IMR-90 (cell line): ENCODE measurements around the gene TSKS. TPM values are rescaled to one million over a fixed set of nuclear protein-coding genes. Genes with fewer than 3 reads are reported as not detected.

Experiments
- ATAC-seq: fragments of 200-7000 bp; cut with Tn5 transposase; 2 replicates; pipeline ENCODE4 v1.9.1; 2020; ENCODE audit warnings: low read depth, mild to moderate bottlenecking, moderate library complexity
- BruUV-seq: library from RNA; stranded (reverse); fragments of 400-500 nt; replicated peaks from 2 replicates; lab custom pipeline; 2021; lab: Mats Ljungman, UMichigan
- CTCF ChIA-PET: fragments of 300-600 bp; formaldehyde crosslinking; extraction: SDS; loops from one replicate; lab custom pipeline; 2021; ENCODE audit warnings: antibody characterized with exemption; lab: Yijun Ruan, JAX
- POLR2A ChIA-PET: fragments of 300-600 bp; sonication (Branson Sonifier 250); formaldehyde crosslinking; loops from one replicate; lab custom pipeline; 2022; ENCODE audit warnings: antibody characterized with exemption; ENCODE audit not compliant: unreplicated experiment; lab: Charles Lee
- DNase-seq: peaks from one replicate; pipeline ENCODE4 v3.0.0; 2013
- H2AFZ ChIP-seq: replicated peaks from 2 replicates; pipeline ENCODE3; 2013; ENCODE audit warnings: low read length, mild to moderate bottlenecking; ENCODE audit not compliant: poor library complexity
- H2AK5ac ChIP-seq: 2 replicates; pipeline ENCODE4 v1.6.1; 2013; ENCODE audit warnings: low read depth, low read length, inconsistent platforms
- H2AK9ac ChIP-seq: replicated peaks from 2 replicates; pipeline ENCODE3; 2013; ENCODE audit warnings: mild to moderate bottlenecking, low read depth, low read length, moderate library complexity; ENCODE audit not compliant: poor library complexity
- H2BK120ac ChIP-seq: 2 replicates; pipeline ENCODE4 v1.6.1; 2013; ENCODE audit warnings: low read depth, low read length, inconsistent platforms
- H2BK15ac ChIP-seq: 3 replicates; pipeline ENCODE4 v1.6.1; 2013; ENCODE audit warnings: low read depth, low read length, inconsistent platforms
- H2BK20ac ChIP-seq: 2 replicates; pipeline ENCODE4 v1.6.1; 2013; ENCODE audit warnings: low read depth, mild to moderate bottlenecking, inconsistent platforms, low read length, moderate library complexity
- H2BK5ac ChIP-seq: 2 replicates; pipeline ENCODE4 v1.6.1; 2013; ENCODE audit warnings: mild to moderate bottlenecking, low read depth, low read length, inconsistent platforms; ENCODE audit not compliant: poor library complexity, severe bottlenecking
- H3K14ac ChIP-seq: replicated peaks from 2 replicates; pipeline ENCODE4 v1.6.1; 2013; ENCODE audit warnings: low read depth, low read length, inconsistent platforms
- H3K18ac ChIP-seq: 2 replicates; pipeline ENCODE4 v1.6.1; 2013; ENCODE audit warnings: low read depth, low read length, control low read depth
- H3K23ac ChIP-seq: 2 replicates; pipeline ENCODE4 v1.6.1; 2013; ENCODE audit warnings: low read depth, low read length, inconsistent platforms
- H3K27ac ChIP-seq: 2 replicates; pipeline ENCODE4 v1.5.1; 2013; ENCODE audit warnings: mild to moderate bottlenecking, control low read depth, low read length; ENCODE audit not compliant: insufficient read depth
- H3K27me3 ChIP-seq: 2 replicates; pipeline ENCODE4 v1.6.1; 2013; ENCODE audit warnings: low read length; ENCODE audit not compliant: control insufficient read depth, insufficient read depth
- H3K36me3 ChIP-seq: 2 replicates; pipeline ENCODE4 v1.6.1; 2013; ENCODE audit warnings: low read length, mixed read lengths; ENCODE audit not compliant: control insufficient read depth, insufficient read depth
- H3K4ac ChIP-seq: 2 replicates; pipeline ENCODE4 v1.6.1; 2013; ENCODE audit warnings: low read depth, low read length, inconsistent platforms
- H3K4me1 ChIP-seq: 2 replicates; pipeline ENCODE4 v1.6.1; 2013; ENCODE audit warnings: low read length, mixed read lengths; ENCODE audit not compliant: control insufficient read depth, insufficient read depth
- H3K4me2 ChIP-seq: 2 replicates; pipeline ENCODE4 v1.6.1; 2013; ENCODE audit warnings: low read depth, mild to moderate bottlenecking, control low read depth, low read length, moderate library complexity
- H3K4me3 ChIP-seq: 2 replicates; pipeline ENCODE4 v1.5.1; 2013; ENCODE audit warnings: low read depth, mild to moderate bottlenecking, control low read depth, low read length, moderate library complexity; ENCODE audit not compliant: insufficient read depth
- H3K56ac ChIP-seq: 2 replicates; pipeline ENCODE4 v1.6.1; 2013; ENCODE audit warnings: low read length, inconsistent platforms; ENCODE audit not compliant: insufficient read depth; ENCODE audit errors: extremely low read depth
- H3K79me1 ChIP-seq, 2 experiments: 2 replicates each; pipeline ENCODE4 v1.6.1; 2013; ENCODE audit warnings: low read length in 2 of 2, inconsistent platforms in 1 of 2, low read depth in 1 of 2
- H3K9ac ChIP-seq: 2 replicates; pipeline ENCODE4 v1.6.1; 2013; ENCODE audit warnings: low read depth, low read length, control low read depth
- H3K9me1 ChIP-seq: 2 replicates; pipeline ENCODE4 v1.6.1; 2013; ENCODE audit warnings: low read length, inconsistent platforms; ENCODE audit not compliant: insufficient read depth
- H3K9me3 ChIP-seq: 2 replicates; pipeline ENCODE4 v1.6.1; 2013; ENCODE audit warnings: low read length; ENCODE audit not compliant: control insufficient read depth, insufficient read depth
- H4K20me1 ChIP-seq: 2 replicates; pipeline ENCODE4 v1.6.1; 2013; ENCODE audit warnings: low read length, inconsistent platforms; ENCODE audit not compliant: insufficient read depth
- H4K5ac ChIP-seq: 2 replicates; pipeline ENCODE4 v1.6.1; 2013; ENCODE audit warnings: mild to moderate bottlenecking, low read depth, low read length, control low read depth
- H4K8ac ChIP-seq, 2 experiments: 2 replicates each; pipeline ENCODE4 v1.6.1; 2013; ENCODE audit warnings: low read depth in 2 of 2, low read length in 2 of 2, control low read depth in 1 of 2, inconsistent platforms in 1 of 2
- H4K91ac ChIP-seq: 2 replicates; pipeline ENCODE4 v1.6.1; 2013; ENCODE audit warnings: low read depth, low read length, inconsistent platforms; ENCODE audit not compliant: insufficient read depth
- BHLHE40 ChIP-seq: fragments of 150-350 bp; IDR thresholded peaks from 2 replicates; pipeline ENCODE4 v1.6.1; 2016; ENCODE audit warnings: mild to moderate bottlenecking, low read depth, low read length
- CEBPB ChIP-seq: IDR thresholded peaks from 2 replicates; pipeline ENCODE4 v1.6.1; 2012; ENCODE audit warnings: low read depth, low read length, improper control_type of control experiment
- CHD1 ChIP-seq: IDR thresholded peaks from 2 replicates; pipeline ENCODE4 v1.6.1; 2012; ENCODE audit warnings: low read depth, low read length, improper control_type of control experiment
- FOS ChIP-seq: fragments of 150-350 bp; IDR thresholded peaks from 2 replicates; pipeline ENCODE4 v1.6.1; 2016; ENCODE audit warnings: low read depth, low read length
- MAFK ChIP-seq: IDR thresholded peaks from 2 replicates; pipeline ENCODE4 v1.6.1; 2012; ENCODE audit warnings: low read depth, low read length, improper control_type of control experiment
- MAZ ChIP-seq: IDR thresholded peaks from 2 replicates; pipeline ENCODE4 v1.6.1; 2012; ENCODE audit warnings: low read depth, mild to moderate bottlenecking, low read length, improper control_type of control experiment, moderate library complexity, borderline replicate concordance
- MXI1 ChIP-seq: IDR thresholded peaks from 2 replicates; pipeline ENCODE4 v1.6.1; 2012; ENCODE audit warnings: low read depth, mild to moderate bottlenecking, low read length, moderate library complexity, borderline replicate concordance
- NFE2L2 ChIP-seq: fragments of 150-350 bp; IDR thresholded peaks from 2 replicates; pipeline ENCODE4 v1.6.1; 2016; ENCODE audit warnings: low read depth, mild to moderate bottlenecking, low read length
- POLR2A ChIP-seq: IDR thresholded peaks from 2 replicates; pipeline ENCODE4 v1.6.1; 2012; ENCODE audit warnings: mild to moderate bottlenecking, low read depth, low read length
- RAD21 ChIP-seq: IDR thresholded peaks from 2 replicates; pipeline ENCODE4 v1.6.1; 2012; ENCODE audit warnings: low read length, improper control_type of control experiment
- RCOR1 ChIP-seq: IDR thresholded peaks from 2 replicates; pipeline ENCODE4 v1.6.1; 2012; ENCODE audit warnings: mild to moderate bottlenecking, low read length, improper control_type of control experiment; ENCODE audit not compliant: insufficient replicate concordance
- RFX5 ChIP-seq: IDR thresholded peaks from 2 replicates; pipeline ENCODE4 v1.8.0; 2012; ENCODE audit warnings: low read depth, mild to moderate bottlenecking, low read length, moderate library complexity
- SMC3 ChIP-seq: fragments of 150-350 bp; IDR thresholded peaks from 2 replicates; pipeline ENCODE4 v1.6.1; 2016; ENCODE audit warnings: low read depth, mild to moderate bottlenecking, antibody characterized with exemption, low read length, moderate library complexity
- WGBS, 2 experiments: methylation state at CpG; one replicate each; pipeline versions ENCODE4 v1.1.5 to v1.1.7; 2013; ENCODE audit warnings: missing lambda C conversion rate in 2 of 2; ENCODE audit not compliant: insufficient read length in 1 of 2; ENCODE audit errors: extremely low coverage in 2 of 2; 5-methylcytosine and 5-hydroxymethylcytosine counted together
- dilution Hi-C: fragments of 300-500 bp; cut with HindIII; formaldehyde crosslinking; loops from one replicate; pipeline ENCODE4 v1.14.3; 2018; ENCODE audit warnings: low sequenced_read_pairs; ENCODE audit not compliant: unreplicated experiment
- in situ Hi-C: fragments of 300-500 bp; cut with MboI; formaldehyde crosslinking; loops from 3 replicates; pipeline ENCODE4 v1.14.3; 2019; ENCODE audit warnings: low sequenced_read_pairs, inconsistent platforms, mixed read lengths
- intact Hi-C: fragments of 100-400 bp; cut with micrococcal nuclease; formaldehyde crosslinking; loops from 2 replicates; pipeline ENCODE4 v1.10.0; 2022
- polyA plus RNA-seq, 3 experiments: library from polyadenylated mRNA; depleted of rRNA; stranded (reverse); fragments of >200 nt; gene quantifications; 2 replicates each; pipeline ENCODE4 v1.2.3, GENCODE V29; 2012; ENCODE audit warnings: low replicate concordance in 1 of 3
- total RNA-seq: library from RNA; depleted of rRNA; stranded (reverse); fragments of >200 nt; gene quantifications from 2 replicates; pipeline ENCODE4 v1.2.3, GENCODE V29; 2012
- TF ChIP-seq, protein P1 (sequence below): fragments of 150-350 bp; IDR thresholded peaks from 2 replicates; pipeline ENCODE4 v1.6.1; 2017; ENCODE audit warnings: mild to moderate bottlenecking, antibody characterized with exemption, low read length, low read depth
- TF ChIP-seq, protein P2 (sequence below): fragments of 150-350 bp; IDR thresholded peaks from 2 replicates; pipeline ENCODE4 v1.6.1; 2016; ENCODE audit warnings: low read depth, mild to moderate bottlenecking, low read length, moderate library complexity, borderline replicate concordance
- TF ChIP-seq, protein P3 (sequence below): conservative IDR thresholded peaks from 2 replicates; pipeline ENCODE4 v1.5.1; 2012; ENCODE audit warnings: mild to moderate bottlenecking, low read depth, low read length, improper control_type of control experiment

Gene TSKS
- total and polyA plus RNA-seq, 2 of the 4 experiments (the other 2 are of a cell fraction), result not detected

DNA sequence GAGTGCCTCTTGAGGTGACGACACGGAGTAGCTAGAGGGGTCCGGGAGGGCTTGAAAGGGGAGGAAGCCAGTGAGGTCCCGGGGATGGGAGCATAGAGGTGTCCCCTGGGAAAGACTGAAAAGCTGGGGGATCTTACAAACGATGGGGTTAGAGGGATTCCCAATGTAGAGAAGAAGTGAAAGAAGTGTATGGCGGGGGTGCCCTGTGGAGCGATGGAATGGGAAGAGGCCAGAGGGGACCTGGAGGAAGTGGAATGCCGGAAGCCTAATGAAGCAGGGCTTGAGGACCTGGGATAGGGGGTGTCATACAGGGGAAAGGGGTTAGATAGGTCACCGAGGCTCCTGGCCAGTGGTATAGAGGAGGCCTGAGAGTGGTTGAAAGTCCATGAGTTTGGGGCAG lies 4.3 kb upstream of the TSKS start:
- Histone ChIP-seq H3K23ac (peak overlapping the region; percentile 88), H3K36me3 (no peaks in the 10 kb centered on the region), H3K18ac (no peak overlapping the region), H3K27ac (peak overlapping the region; percentile 89), H4K5ac (no peak overlapping the region; the same call in 1 of the 2 replicates), H4K8ac (peak overlapping the region; percentile 10 to 71; a peak in 2 of 4 replicates), H3K4me3 (peak overlapping the region; percentile 74), H2AFZ (peak overlapping the region; percentile 98), H2BK120ac (no peak overlapping the region), H2BK15ac (no peak overlapping the region), H3K56ac (peak overlapping the region; percentile 61), H3K14ac (peak overlapping the region; percentile 83), H2AK9ac (peak overlapping the region; percentile 98), H3K4me1 (peaks cover 11% of the 10 kb centered on the region), H3K4ac (peak overlapping the region; percentile 87), H4K20me1 (peaks cover 30% of the 10 kb centered on the region), H4K91ac (peak overlapping the region; percentile 66), H2AK5ac (peak overlapping the region; percentile 84), H3K9ac (peak overlapping the region; percentile 74), H3K9me1 (peaks cover 19% of the 10 kb centered on the region), H3K79me1 (peaks cover 6 to 48% of the 10 kb centered on the region in 2 experiments), H2BK5ac (peak overlapping the region; percentile 79), H2BK20ac (no peak overlapping the region), H3K9me3 (no peaks in the 10 kb centered on the region), H3K4me2 (peak overlapping the region; percentile 92), H3K27me3 (no peaks in the 10 kb centered on the region)
- in situ Hi-C loops, result no loop called here
- ChIA-PET POLR2A (no interaction called here), CTCF (no interaction called here)
- ATAC-seq (no peak), DNase-seq (no peak)
- intact Hi-C loops, result loop anchor here (2.0 to 5.0 kb wide), 2 partner anchors 40 to 77 kb away; partner anchors contain the start of gene CPT1C
- no TSS peak for BruUV-seq
- WGBS, 2 experiments, result 3% methylated on average over 9 of the region's 9 CpGs; no CpG with 5 or more reads in 1 of the 2 experiments
- TF ChIP-seq POLR2A (no peak), MXI1 (no peak), MAZ (no peak), RFX5 (no peak), CEBPB (no peak), SMC3 (no peak), RAD21 (no peak), BHLHE40 (no peak), RCOR1 (no peak), FOS (no peak), MAFK (no peak), NFE2L2 (no peak), CHD1 (no peak)
- TF ChIP-seq, protein P1, sequence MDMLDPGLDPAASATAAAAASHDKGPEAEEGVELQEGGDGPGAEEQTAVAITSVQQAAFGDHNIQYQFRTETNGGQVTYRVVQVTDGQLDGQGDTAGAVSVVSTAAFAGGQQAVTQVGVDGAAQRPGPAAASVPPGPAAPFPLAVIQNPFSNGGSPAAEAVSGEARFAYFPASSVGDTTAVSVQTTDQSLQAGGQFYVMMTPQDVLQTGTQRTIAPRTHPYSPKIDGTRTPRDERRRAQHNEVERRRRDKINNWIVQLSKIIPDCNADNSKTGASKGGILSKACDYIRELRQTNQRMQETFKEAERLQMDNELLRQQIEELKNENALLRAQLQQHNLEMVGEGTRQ, result no peak
- TF ChIP-seq, protein P2, sequence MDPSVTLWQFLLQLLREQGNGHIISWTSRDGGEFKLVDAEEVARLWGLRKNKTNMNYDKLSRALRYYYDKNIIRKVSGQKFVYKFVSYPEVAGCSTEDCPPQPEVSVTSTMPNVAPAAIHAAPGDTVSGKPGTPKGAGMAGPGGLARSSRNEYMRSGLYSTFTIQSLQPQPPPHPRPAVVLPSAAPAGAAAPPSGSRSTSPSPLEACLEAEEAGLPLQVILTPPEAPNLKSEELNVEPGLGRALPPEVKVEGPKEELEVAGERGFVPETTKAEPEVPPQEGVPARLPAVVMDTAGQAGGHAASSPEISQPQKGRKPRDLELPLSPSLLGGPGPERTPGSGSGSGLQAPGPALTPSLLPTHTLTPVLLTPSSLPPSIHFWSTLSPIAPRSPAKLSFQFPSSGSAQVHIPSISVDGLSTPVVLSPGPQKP, result no peak
- TF ChIP-seq, protein P3, sequence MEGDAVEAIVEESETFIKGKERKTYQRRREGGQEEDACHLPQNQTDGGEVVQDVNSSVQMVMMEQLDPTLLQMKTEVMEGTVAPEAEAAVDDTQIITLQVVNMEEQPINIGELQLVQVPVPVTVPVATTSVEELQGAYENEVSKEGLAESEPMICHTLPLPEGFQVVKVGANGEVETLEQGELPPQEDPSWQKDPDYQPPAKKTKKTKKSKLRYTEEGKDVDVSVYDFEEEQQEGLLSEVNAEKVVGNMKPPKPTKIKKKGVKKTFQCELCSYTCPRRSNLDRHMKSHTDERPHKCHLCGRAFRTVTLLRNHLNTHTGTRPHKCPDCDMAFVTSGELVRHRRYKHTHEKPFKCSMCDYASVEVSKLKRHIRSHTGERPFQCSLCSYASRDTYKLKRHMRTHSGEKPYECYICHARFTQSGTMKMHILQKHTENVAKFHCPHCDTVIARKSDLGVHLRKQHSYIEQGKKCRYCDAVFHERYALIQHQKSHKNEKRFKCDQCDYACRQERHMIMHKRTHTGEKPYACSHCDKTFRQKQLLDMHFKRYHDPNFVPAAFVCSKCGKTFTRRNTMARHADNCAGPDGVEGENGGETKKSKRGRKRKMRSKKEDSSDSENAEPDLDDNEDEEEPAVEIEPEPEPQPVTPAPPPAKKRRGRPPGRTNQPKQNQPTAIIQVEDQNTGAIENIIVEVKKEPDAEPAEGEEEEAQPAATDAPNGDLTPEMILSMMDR, result no peak
- dilution Hi-C loops, result no loop called here
